Gastrocnemius medialis (tissue), 4 donors: Measurements from ENCODE around the gene TDRD3.

Experiments
- CTCF ChIP-seq, 5 experiments: fragments of 450-650 bp in 3 of 5; fragments of 200-600 bp in 2 of 5; sonication (generic) in 2 of 5; IDR thresholded peaks in 4 of 5; conservative IDR thresholded peaks in 1 of 5; 1 replicate in 4 of 5; 2 replicates in 1 of 5; pipeline ENCODE4 v1.5.1; 2016 to 2019; ENCODE audit warnings: antibody characterized with exemption in 5 of 5, mild to moderate bottlenecking in 3 of 5, moderate library complexity in 3 of 5
- POLR2A ChIP-seq, 2 donors: fragments of 450-650 bp; IDR thresholded peaks; one replicate each; pipeline ENCODE4 v1.6.1; 2017; ENCODE audit warnings: antibody characterized with exemption in 2 of 2, mild to moderate bottlenecking in 2 of 2, moderate library complexity in 2 of 2

DNA sequence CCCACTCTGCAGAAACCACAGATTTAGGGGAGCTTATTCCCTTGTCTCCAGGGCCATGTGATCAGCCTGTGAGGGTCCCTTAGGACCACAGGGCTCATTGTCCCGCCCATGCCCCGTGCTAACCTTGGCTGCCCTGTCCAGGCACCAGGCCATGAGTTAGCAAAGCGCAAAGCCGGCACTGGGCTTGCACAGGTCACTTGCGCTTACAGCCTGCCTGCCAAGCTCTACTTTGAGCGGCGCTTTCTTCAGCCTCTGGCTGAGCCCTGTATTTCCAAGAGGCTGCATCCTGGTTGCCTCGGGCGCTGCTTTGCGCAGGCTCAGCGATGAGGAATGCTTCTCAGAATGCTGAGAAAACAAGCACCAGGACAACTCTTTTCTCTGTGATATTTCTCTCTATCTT, 188.0 kb downstream of the TDRD3 start:
- no peak for TF ChIP-seq CTCF (IDR thresholded peaks at IDR 0.05 in 4 of 5, conservative IDR thresholded peaks at IDR 0.05 in 1 of 5)
- no peak for TF ChIP-seq POLR2A (IDR thresholded peaks at IDR 0.05)
